GM12872 (cell line): ENCODE measurements around the gene PDXDC1.
A peak's percentile ranks its signal among the peaks of the same experiment; 100 is the strongest.

ENCODE experiments used
- TF ChIP-seq, protein P1 (sequence below): IDR thresholded peaks from 3 replicates; pipeline ENCODE4 v1.5.1; 2011; ENCODE audit warnings: low read depth, mild to moderate bottlenecking, low read length, moderate library complexity; ENCODE audit not compliant: insufficient read depth

PDXDC1 gene

GRCh38 chr16:15053904-15054303, 79.1 kb downstream of the PDXDC1 start:
- TF ChIP-seq, protein P1, sequence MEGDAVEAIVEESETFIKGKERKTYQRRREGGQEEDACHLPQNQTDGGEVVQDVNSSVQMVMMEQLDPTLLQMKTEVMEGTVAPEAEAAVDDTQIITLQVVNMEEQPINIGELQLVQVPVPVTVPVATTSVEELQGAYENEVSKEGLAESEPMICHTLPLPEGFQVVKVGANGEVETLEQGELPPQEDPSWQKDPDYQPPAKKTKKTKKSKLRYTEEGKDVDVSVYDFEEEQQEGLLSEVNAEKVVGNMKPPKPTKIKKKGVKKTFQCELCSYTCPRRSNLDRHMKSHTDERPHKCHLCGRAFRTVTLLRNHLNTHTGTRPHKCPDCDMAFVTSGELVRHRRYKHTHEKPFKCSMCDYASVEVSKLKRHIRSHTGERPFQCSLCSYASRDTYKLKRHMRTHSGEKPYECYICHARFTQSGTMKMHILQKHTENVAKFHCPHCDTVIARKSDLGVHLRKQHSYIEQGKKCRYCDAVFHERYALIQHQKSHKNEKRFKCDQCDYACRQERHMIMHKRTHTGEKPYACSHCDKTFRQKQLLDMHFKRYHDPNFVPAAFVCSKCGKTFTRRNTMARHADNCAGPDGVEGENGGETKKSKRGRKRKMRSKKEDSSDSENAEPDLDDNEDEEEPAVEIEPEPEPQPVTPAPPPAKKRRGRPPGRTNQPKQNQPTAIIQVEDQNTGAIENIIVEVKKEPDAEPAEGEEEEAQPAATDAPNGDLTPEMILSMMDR = no peak

- TF ChIP-seq, protein P1 = no peak
Observed at GRCh38 chr16:15054357-15055140, 79.7 kb downstream of the PDXDC1 start.

- TF ChIP-seq, protein P1 = peak; percentile 42
Observed at GRCh38 chr16:15055141-15056053, 80.6 kb downstream of the PDXDC1 start.

DNA sequence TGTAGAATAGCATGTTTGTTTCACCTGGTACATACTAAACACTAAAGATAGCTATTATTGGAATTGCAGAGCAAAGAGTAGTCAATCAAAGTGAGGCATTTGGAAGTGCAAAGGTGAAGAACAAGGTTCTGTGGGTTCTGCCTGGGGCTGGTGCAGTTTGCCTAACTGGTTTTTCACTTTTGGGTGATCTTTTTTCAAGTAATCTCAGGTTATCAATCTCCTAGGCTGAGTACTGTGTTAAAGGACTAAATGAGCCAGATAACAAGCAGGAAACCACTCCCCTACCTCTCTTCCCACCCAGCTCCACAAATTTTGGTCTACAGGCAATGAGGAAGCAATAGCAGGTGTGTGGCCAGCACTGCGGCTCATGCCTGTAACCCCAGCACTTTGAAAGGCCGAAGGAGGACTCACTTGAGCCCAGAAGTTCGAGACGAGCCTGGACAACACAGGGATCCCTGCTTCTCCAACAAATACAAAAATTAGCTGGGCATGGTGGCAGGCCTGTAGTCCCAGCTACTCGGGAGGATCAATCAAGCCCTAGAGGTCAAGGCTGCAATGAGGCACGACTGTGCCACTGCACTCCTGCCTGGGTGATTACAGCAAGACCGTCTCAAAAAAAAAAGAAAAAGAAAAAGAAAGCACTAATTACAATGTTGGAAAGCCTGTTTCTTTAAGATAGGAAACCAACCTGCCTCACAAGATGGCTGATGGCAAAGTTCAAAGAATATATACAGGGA, 83.0 kb downstream of the PDXDC1 start:
- TF ChIP-seq, protein P1 = no peak

DNA sequence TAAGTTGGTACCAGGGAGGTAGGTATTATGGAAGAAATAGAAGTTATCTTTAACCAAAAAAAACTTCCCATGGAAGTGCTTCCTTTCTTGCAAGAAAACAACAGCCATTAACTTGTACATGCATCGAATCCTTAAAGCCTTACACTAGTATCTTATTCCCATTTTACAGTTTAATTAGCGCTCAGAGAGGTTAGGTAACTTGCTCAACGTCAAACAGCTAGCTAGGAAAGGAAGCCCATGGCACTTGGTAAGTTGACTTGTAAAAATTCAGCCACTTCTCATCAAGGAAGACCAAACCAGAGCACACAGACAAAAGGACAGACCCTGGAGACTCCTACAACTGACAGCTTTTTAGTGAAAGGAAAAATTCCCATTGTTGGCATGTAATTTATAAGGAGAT, 84.5 kb downstream of the PDXDC1 start:
- TF ChIP-seq, protein P1 = no peak

GRCh38 chr16:15071916-15072769, 97.3 kb downstream of the PDXDC1 start:
- TF ChIP-seq, protein P1 = 0 out of 3 replicates have a peak, but pooled peaks have one; percentile 18
